ENCODE measurements around the gene OBP2B. TPM values are rescaled to one million over a fixed set of nuclear protein-coding genes. Genes with fewer than 3 reads are reported as not detected.
"Not testable (repeated sequence)": the region's sequence is repeated elsewhere in the genome, so short reads cannot be mapped to it uniquely, and the experiment has no call there.

OBP2B gene
- total RNA-seq, 1 donor from 2014 or later: not detected

DNA sequence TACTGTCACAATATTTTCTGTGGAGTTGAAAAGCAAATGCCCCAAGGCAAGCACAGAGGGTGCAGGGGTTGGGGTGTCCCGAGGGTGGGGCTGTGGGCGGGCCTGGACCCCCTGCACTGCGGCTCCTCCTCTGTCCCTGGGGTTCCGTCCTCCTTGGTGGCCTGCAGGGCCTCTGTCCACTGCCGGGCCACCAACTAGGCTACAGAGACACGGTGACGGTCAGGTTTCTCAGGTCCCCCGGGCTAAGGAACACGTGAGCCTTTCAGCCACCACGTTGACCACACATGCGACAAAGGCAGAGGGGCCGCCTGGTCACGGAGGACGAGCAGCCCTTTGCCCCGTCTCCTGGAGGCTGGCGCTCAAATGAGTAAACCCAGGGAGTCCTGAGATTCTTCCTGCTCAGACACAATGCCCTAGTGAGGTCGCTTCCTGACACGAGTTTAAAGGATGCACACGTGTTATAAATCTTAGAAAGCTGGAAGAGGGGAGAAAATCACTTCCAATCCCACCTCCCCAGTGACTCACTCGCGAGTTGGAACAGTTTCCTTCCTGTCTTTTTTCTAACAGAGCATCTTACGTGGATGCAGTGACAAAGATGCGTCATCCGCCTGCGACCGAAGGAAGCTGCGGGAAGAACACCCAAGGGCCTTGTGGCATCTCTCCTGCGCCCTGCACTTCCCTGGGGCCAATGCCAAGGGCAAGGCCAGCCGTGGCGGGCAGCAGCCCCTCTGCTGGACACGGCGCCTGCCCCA is 24.8 kb upstream of the OBP2B start:
- peak overlapping the region; percentile 66 for H3K27ac ChIP-seq (replicated peaks)
- no peaks in the 10 kb centered on the region for H3K36me3 ChIP-seq
- TF ChIP-seq, protein P1, sequence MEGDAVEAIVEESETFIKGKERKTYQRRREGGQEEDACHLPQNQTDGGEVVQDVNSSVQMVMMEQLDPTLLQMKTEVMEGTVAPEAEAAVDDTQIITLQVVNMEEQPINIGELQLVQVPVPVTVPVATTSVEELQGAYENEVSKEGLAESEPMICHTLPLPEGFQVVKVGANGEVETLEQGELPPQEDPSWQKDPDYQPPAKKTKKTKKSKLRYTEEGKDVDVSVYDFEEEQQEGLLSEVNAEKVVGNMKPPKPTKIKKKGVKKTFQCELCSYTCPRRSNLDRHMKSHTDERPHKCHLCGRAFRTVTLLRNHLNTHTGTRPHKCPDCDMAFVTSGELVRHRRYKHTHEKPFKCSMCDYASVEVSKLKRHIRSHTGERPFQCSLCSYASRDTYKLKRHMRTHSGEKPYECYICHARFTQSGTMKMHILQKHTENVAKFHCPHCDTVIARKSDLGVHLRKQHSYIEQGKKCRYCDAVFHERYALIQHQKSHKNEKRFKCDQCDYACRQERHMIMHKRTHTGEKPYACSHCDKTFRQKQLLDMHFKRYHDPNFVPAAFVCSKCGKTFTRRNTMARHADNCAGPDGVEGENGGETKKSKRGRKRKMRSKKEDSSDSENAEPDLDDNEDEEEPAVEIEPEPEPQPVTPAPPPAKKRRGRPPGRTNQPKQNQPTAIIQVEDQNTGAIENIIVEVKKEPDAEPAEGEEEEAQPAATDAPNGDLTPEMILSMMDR (IDR thresholded peaks at IDR 0.05; ENCODE audit: borderline replicate concordance): no peak
- H3K4me3 ChIP-seq: no peak overlapping the region
- H3K9me3 ChIP-seq (replicated peaks): no peaks in the 10 kb centered on the region
- H3K27me3 ChIP-seq (ENCODE audit: low read depth): no peaks in the 10 kb centered on the region
- H3K4me1 ChIP-seq: peaks cover 30% of the 10 kb centered on the region
- no peak for DNase-seq
- intact Hi-C loops (cut with micrococcal nuclease): no loop called here

DNA sequence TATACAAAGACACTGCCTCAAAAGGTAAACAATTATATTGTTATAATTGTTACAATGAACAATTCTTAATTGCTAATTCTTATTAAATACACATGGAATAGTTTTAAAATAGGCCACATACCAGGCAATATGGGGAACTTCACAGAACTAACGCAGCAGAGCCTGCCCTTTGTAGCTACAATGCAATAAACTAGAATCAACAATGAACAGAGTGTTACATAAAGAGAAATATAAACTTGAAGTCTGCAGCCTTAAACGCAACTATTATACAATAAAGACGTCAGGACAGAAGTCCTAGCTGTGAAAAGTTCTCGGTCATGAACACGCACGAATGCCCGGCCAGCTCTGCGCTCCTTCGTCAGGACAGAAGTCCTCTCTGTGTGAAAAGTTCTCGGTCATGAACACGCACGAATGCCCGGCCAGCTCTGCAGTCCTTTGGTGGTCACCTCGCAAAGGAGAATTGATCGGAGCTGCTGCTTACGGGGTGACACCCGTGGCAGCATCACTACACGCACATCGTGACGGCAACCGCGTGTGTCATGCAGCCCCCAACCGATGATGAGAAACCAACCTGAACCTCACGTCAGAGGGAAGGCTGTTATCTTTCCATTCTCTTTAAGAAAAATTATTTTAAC is 23.0 kb upstream of the OBP2B start:
- H3K27ac ChIP-seq (replicated peaks); intact Hi-C loops (cut with micrococcal nuclease); H3K4me3 ChIP-seq; H3K9me3 ChIP-seq (replicated peaks); DNase-seq; H3K27me3 ChIP-seq (ENCODE audit: low read depth); H3K36me3 ChIP-seq: not testable (repeated sequence)
- peaks cover 12% of the 10 kb centered on the region for H3K4me1 ChIP-seq

DNA sequence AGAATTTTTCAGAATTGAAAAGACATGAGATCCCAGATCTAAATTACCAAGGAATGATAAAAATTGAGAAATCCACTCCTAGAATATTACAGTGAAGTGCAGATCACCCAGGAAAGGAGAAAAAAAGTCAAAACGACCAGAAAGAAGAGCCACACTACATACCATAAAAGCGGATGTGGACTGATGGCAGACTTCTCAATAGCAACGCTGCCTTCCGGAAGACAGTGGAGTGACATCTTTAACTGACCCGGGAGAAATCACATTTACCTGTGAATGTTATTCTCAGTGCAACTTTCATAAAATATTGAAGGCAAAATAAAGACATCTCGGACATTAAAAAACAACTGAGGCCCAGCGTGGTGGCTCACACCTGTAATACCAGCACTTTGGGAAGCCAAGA is 21.5 kb upstream of the OBP2B start:
- intact Hi-C loops (cut with micrococcal nuclease); H3K4me3 ChIP-seq; H3K36me3 ChIP-seq; H3K9me3 ChIP-seq (replicated peaks); DNase-seq; H3K27ac ChIP-seq (replicated peaks); H3K4me1 ChIP-seq: not testable (repeated sequence)
- peaks cover 23% of the 10 kb centered on the region for H3K27me3 ChIP-seq (ENCODE audit: low read depth)

DNA sequence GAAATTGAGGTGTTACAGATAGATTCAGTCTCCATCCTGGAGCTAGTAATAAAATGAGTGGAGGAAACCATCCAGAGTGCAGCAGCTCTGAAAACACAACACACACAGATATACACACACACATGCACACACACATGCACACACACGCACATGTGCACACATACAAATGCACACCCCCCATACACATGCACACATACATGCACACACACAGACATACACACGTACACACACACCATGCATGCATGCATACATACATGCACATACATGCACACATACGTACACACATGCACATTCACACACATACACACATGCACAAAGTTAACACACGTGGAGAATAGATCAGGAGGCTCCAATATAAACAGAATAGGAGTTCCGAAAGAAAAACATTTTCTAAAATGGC is 21.0 kb upstream of the OBP2B start:
- peaks cover 27% of the 10 kb centered on the region for H3K27me3 ChIP-seq (ENCODE audit: low read depth)
- no peaks in the 10 kb centered on the region for H3K9me3 ChIP-seq (replicated peaks)
- no peaks in the 10 kb centered on the region for H3K4me1 ChIP-seq
- H3K4me3 ChIP-seq: no peak overlapping the region
- DNase-seq: no peak
- intact Hi-C loops (cut with micrococcal nuclease): no loop called here
- no peaks in the 10 kb centered on the region for H3K36me3 ChIP-seq
- TF ChIP-seq, protein P1 (IDR thresholded peaks at IDR 0.05; ENCODE audit: borderline replicate concordance): no peak
- H3K27ac ChIP-seq (replicated peaks): no peak overlapping the region

DNA sequence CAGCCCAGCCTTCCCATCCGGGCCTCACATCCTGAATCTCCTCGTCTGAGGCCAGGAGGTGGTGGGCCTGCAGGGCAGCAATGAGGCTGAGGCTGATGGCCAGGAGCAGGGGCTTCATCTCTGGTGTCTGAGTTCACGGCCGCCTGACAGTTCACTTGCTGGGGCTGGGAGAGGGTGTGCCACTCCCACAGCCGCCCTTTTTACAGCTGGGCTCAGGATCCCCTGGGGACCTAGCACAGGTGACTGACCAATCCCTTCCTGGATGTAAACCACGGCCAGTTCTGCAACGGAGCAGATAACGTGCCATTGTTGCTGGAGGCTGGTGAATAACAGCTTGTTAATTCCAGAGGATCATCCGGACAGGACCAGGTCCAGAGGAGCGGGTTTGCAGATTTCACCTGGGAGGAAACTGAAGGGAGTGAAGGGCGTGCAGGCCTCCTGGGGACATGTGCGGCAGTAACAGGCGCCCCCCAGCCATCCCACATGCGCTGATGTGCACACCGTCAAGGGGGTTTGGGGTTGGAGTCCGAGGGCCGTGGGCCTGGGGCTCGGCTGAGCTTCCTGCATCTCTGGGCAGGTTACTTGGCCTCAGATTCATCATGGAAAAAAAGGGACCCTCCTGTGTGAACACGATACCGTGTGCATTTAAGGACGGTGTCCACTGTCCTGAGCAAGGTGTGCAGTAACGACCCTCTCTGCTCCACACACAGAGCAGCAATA is 19.6 kb upstream of the OBP2B start:
- peaks cover 32% of the 10 kb centered on the region for H3K27me3 ChIP-seq (ENCODE audit: low read depth)
- H3K4me3 ChIP-seq; intact Hi-C loops (cut with micrococcal nuclease); DNase-seq; H3K9me3 ChIP-seq (replicated peaks); H3K27ac ChIP-seq (replicated peaks); H3K36me3 ChIP-seq; H3K4me1 ChIP-seq: not testable (repeated sequence)

DNA sequence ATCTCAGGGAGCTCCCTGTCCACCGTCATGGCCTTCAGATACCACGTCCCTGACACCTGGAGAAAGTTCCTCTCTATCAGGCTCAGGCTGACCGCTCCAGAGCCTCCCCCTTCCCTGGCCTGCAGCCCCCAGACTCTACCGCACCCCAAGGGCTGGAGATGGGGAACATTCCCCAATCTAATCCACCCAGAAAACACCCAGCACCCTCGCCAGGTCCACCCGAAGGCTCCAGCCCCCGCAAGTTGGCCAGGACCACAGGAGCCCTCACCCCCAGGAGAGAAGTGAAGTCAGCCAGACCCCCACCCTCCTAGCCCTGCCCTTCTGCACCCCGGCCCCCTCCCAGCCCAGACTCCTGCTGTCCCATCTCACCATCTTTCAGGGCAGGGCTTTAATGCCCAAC is 18.9 kb upstream of the OBP2B start:
- H3K9me3 ChIP-seq (replicated peaks); DNase-seq; H3K27ac ChIP-seq (replicated peaks); intact Hi-C loops (cut with micrococcal nuclease); H3K4me3 ChIP-seq; H3K4me1 ChIP-seq; H3K36me3 ChIP-seq: not testable (repeated sequence)
- H3K27me3 ChIP-seq (ENCODE audit: low read depth): peaks cover 32% of the 10 kb centered on the region

DNA sequence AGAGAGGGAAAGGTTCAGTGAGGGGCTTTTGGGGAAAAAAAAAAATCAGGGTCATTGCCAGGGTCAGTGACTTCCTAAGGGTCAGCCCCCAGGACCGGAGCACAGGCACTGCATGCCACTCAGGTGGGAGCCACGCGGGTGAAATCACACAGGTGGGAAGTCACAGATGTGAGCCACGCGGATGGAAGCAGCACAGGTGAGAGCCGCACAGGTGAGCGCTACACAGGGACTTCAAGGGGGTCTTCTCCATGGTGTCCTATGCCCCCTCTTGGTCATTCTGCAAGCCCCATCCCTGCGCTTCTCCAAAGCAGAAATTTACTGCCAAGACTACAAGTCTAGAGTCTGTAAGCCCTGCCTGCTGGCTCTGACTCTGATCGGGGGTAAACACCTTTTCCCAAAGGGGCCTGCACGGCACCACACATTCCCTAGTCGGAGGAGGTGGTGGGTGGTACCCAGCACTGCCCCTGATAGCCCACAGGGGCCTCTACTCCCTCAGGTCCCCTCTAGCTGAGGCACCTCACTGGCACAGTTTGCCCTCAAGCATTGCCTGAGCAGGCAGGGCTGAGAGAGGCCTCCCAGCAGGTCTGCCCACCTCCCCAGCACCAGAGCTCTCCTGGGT is 18.3 kb upstream of the OBP2B start:
- no peaks in the 10 kb centered on the region for H3K36me3 ChIP-seq
- H3K9me3 ChIP-seq (replicated peaks): no peaks in the 10 kb centered on the region
- TF ChIP-seq, protein P1 (IDR thresholded peaks at IDR 0.05; ENCODE audit: borderline replicate concordance): no peak
- H3K27me3 ChIP-seq (ENCODE audit: low read depth): peaks cover 32% of the 10 kb centered on the region
- H3K4me1 ChIP-seq: peaks cover 7% of the 10 kb centered on the region
- DNase-seq: no peak
- no peak overlapping the region for H3K27ac ChIP-seq (replicated peaks)
- intact Hi-C loops (cut with micrococcal nuclease): no loop called here
- H3K4me3 ChIP-seq: no peak overlapping the region
